Heart left ventricle (tissue), 16 donors: ENCODE measurements around the gene HTT-AS. TPM values are rescaled to one million over a fixed set of nuclear protein-coding genes. Genes with fewer than 3 reads are reported as not detected.

Experiments
- ATAC-seq, 4 donors: fragments of 200-7000 bp; cut with Tn5 transposase; one replicate each; pipeline ENCODE4 v1.9.1; 2020 to 2022; ENCODE audit warnings: moderate library complexity in 4 of 4, mild to moderate bottlenecking in 3 of 4, moderate number of reproducible peaks in 1 of 4
- DNase-seq, 5 donors: peaks; one replicate each; pipeline ENCODE4 v3.0.0-alpha.2; 2020
- H3K27ac ChIP-seq, 12 donors: fragments of 200-600 bp; sonication (generic) in 4 of 12; one replicate each; pipeline versions ENCODE4 v1.5.0 to v1.8.0; 2016 to 2022; ENCODE audit warnings: mild to moderate bottlenecking in 2 of 12
- H3K27me3 ChIP-seq, 9 donors: fragments of 200-600 bp; sonication (generic) in 2 of 9; one replicate each; pipeline versions ENCODE4 v1.5.1 to v1.8.0; 2016 to 2022; ENCODE audit warnings: mild to moderate bottlenecking in 3 of 9
- H3K36me3 ChIP-seq, 9 donors: fragments of 200-600 bp; sonication (generic) in 2 of 9; one replicate each; pipeline versions ENCODE4 v1.5.0 to v1.8.0; 2018 to 2022; ENCODE audit warnings: mild to moderate bottlenecking in 2 of 9
- H3K4me1 ChIP-seq, 12 donors: fragments of 200-600 bp; sonication (generic) in 4 of 12; one replicate each; pipeline versions ENCODE4 v1.5.0 to v1.8.0; 2016 to 2022; ENCODE audit warnings: mild to moderate bottlenecking in 3 of 12
- H3K4me3 ChIP-seq, 12 donors: fragments of 200-600 bp; sonication (generic) in 4 of 12; one replicate each; pipeline versions ENCODE4 v1.5.0 to v1.8.0; 2017 to 2022; ENCODE audit warnings: mild to moderate bottlenecking in 9 of 12, moderate library complexity in 4 of 12
- H3K9me3 ChIP-seq, 12 donors: fragments of 200-600 bp; sonication (generic) in 4 of 12; one replicate each; pipeline versions ENCODE4 v1.5.0 to v1.8.0; 2016 to 2022; ENCODE audit warnings: mild to moderate bottlenecking in 1 of 12
- CTCF ChIP-seq, 12 donors: fragments of 200-600 bp; sonication (generic) in 4 of 12; IDR thresholded peaks; one replicate each; pipeline versions ENCODE4 v1.5.0 to v1.8.0; 2018 to 2022; ENCODE audit warnings: antibody characterized with exemption in 12 of 12, mild to moderate bottlenecking in 5 of 12
- POLR2A ChIP-seq, 2 donors: fragments of 450-650 bp; IDR thresholded peaks; one replicate each; pipeline ENCODE4 v1.6.1; 2017; ENCODE audit warnings: antibody characterized with exemption in 2 of 2, mild to moderate bottlenecking in 2 of 2, moderate library complexity in 2 of 2
- WGBS, 4 donors: extraction: QIAGEN DNeasy Blood & Tissue Kit in 2 of 4; methylation state at CpG; one replicate each; pipeline versions ENCODE4 v1.1.5 to v1.1.7; 2013 to 2018; 5-methylcytosine and 5-hydroxymethylcytosine counted together
- intact Hi-C, 10 donors: fragments of 100-400 bp; cut with DNase I; formaldehyde crosslinking; loops; one replicate each; pipeline versions ENCODE4 v1.11.1 to v1.14.2; 2022
- polyA plus RNA-seq, 2 donors: library from polyadenylated mRNA; stranded (reverse); fragments of 200-250 nt; gene quantifications; one replicate each; pipeline ENCODE4 v1.2.3, GENCODE V29; 2013
- total RNA-seq, 9 donors: library from RNA; depleted of rRNA in 2 of 9; stranded (reverse); fragments of >200 nt in 2 of 9; fragmentation: NEBNext Ultra II Directional in 3 of 9; extraction: Animal tissue kit (Norgen Biotek cat#: 25700) in 3 of 9; gene quantifications; one replicate each; pipeline versions ENCODE4 v1.1.0 to v1.2.4, GENCODE V29; 2016 to 2023
- donor health status: ischemic (EF 13 %, LVEDD 7.1; RV severe dilation, severe dysfunction).
- donor health status: healthy with polysubstance abuse.
- donor health status: DM: no; HTN: yes; CAD: no.
- donor health status: DM: no; HTN: no; CAD: no.
- donor health status: ischemic (EF 25% LVEDD 6.9; RV normal size, moderate dysfunction).
- donor health status: ischemic (EF 25% LVEDD 5.7; RV mildly dilated, moderate dysfunction).
- donor health status: healthy.
- donor health status: DM: yes; HTN: yes; CAD: no.
- donor health status: ischemic (EF 35%, LVEDD 5.7; RV mildly dilated, moderate dysfunction).
- donor health status: nonischemic (EF 11% LVEDD 7.7; RV severe dilation, severe dysfunction).
- donor health status: DM: yes; HTN: yes; CAD: no.
- donor health status: PGD.
- donor health status: ischemic (EF 29% LVEDD 5.4; RV normal size, mild dysfunction).
- donor health status: nonischemic (EF 23%, LVEDD 6.1; RV moderate dilation, normal function).

The HTT-AS gene
- total and polyA plus RNA-seq, 11 donors, result not detected

DNA sequence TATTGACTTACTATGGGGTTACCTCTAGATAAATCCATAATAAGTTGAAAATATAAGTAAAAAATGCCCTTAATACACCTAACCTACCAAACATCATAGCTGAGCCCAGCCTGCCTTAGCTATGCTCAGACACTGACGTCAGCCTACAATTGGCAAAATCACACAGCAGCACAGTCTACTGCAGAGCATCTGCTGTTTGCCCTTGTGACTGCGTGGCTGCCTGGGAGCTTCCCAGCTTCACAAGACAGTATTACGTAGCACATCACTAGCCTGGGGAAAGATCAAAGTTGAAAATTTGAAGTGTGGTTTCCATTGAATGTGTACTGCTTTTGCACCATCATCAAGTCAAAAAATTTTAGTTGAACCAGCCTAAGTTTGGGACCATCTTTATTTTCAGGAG lies 8.8 kb downstream of the HTT-AS start:
- intact Hi-C loops, result no loop called here
- WGBS, 4 donors, result 87 to 98% (median 94%) methylated on average over 3 of the region's 3 CpGs
- H3K9me3 ChIP-seq, result no peaks in the 10 kb centered on the region
- no peaks in the 10 kb centered on the region for H3K36me3 ChIP-seq
- ATAC-seq, result no peak
- H3K4me3 ChIP-seq, result no peak overlapping the region
- no peaks in the 10 kb centered on the region for H3K27me3 ChIP-seq
- no peak overlapping the region for H3K27ac ChIP-seq
- H3K4me1 ChIP-seq, result peaks cover 0 to 4% (median 0%) of the 10 kb centered on the region in 12 donors
- no peak for TF ChIP-seq POLR2A (IDR thresholded peaks at IDR 0.05)
- TF ChIP-seq CTCF (IDR thresholded peaks at IDR 0.05), result no peak
- no peak for DNase-seq

- Histone ChIP-seq H3K36me3 (no peaks in the 10 kb centered on the region), H3K9me3 (no peaks in the 10 kb centered on the region), H3K4me3 (no peak overlapping the region), H3K27ac (no peak overlapping the region), H3K4me1 (peaks cover 0 to 10% (median 0%) of the 10 kb centered on the region in 12 donors), H3K27me3 (no peaks in the 10 kb centered on the region)
- TF ChIP-seq CTCF (IDR thresholded peaks at IDR 0.05) (no peak), POLR2A (IDR thresholded peaks at IDR 0.05) (no peak)
- DNase-seq (no peak), ATAC-seq (no peak)
- 77 to 81% (median 79%) methylated on average over 12 of the region's 12 CpGs for WGBS, 4 donors
- intact Hi-C loops, result no loop called here
These were observed 11.9 kb downstream of the HTT-AS start for GRCh38 chr4:3062471-3062870.

DNA sequence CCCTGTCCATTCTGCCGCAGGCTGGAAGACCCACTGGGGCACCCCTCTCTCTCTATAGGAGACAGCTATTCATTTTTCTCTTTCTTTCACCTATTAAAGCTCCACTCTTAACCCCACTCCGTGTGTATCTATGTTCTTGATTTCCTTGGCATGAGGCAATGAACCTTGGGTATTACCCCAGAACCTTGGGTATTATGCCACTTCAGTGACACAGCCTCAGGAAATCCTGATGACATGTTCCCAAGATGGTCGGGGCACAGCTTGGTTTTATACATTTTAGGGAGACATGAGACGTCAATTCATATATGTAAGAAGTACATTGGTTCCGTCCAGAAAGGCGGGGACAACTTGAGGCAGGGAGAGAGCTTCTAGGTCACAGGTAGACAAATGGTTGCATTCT lies 13.4 kb downstream of the HTT-AS start:
- intact Hi-C loops, result no loop called here
- Histone ChIP-seq H3K36me3 (no peaks in the 10 kb centered on the region), H3K4me1 (peaks cover 0 to 8% (median 0%) of the 10 kb centered on the region in 12 donors), H3K4me3 (no peak overlapping the region), H3K27me3 (no peaks in the 10 kb centered on the region), H3K27ac (no peak overlapping the region), H3K9me3 (peaks cover 0 to 9% (median 2%) of the 10 kb centered on the region in 12 donors)
- TF ChIP-seq CTCF (IDR thresholded peaks at IDR 0.05) (no peak), POLR2A (IDR thresholded peaks at IDR 0.05) (no peak)
- ATAC-seq, result no peak
- 88 to 93% (median 91%) methylated on average over 6 of the region's 6 CpGs for WGBS, 4 donors
- DNase-seq, result no peak

DNA sequence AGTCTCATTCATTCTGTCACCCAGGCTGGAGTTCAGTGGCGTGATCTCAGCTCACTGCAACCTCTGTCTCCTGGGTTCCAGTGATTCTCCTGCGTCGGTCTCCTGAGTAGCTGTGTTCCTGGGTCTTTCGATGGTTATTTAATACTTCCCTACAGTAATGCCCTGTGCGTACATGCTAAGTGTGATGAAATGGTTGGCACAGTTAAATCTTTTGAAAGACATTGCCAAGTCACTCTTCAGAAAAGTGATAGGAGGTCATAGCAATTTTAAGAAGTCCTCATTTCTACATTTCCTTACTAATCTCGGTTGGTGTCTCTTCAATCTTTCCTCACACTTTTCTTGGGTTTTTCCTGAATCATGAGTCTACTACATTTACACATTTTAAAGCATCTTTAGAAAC lies 14.4 kb downstream of the HTT-AS start:
- Histone ChIP-seq H3K27ac (no peak overlapping the region), H3K36me3 (no peaks in the 10 kb centered on the region), H3K27me3 (no peaks in the 10 kb centered on the region), H3K4me1 (peaks cover 0 to 8% (median 0%) of the 10 kb centered on the region in 12 donors), H3K4me3 (no peak overlapping the region), H3K9me3 (peaks cover 0 to 12% (median 5%) of the 10 kb centered on the region in 12 donors)
- TF ChIP-seq POLR2A (IDR thresholded peaks at IDR 0.05) (no peak), CTCF (IDR thresholded peaks at IDR 0.05) (no peak)
- whole genome bisulfite sequencing, 4 donors, result 90 to 94% (median 91%) methylated on average over 6 of the region's 6 CpGs
- ATAC-seq (no peak), DNase-seq (no peak)
- intact Hi-C loops, result no loop called here
